GM12878 (cell line): Measurements from ENCODE around the gene F12. TPM values are rescaled to one million over a fixed set of nuclear protein-coding genes. Genes with fewer than 3 reads are reported as not detected.

ENCODE experiments used
- ATAC-seq: fragments of 200-7000 bp; cut with Tn5 transposase; 3 replicates; pipeline ENCODE4 v1.9.1; 2020; ENCODE audit warnings: mild to moderate bottlenecking, moderate library complexity
- BruUV-seq: library from RNA; stranded (reverse); fragments of 400-500 nt; replicated peaks from 2 replicates; lab custom pipeline; 2021; lab: Mats Ljungman, UMichigan
- CTCF ChIA-PET: fragments of 300-600 bp; sonication (Branson Sonifier 250); formaldehyde crosslinking; extraction: SDS; loops from one replicate; lab custom pipeline; 2021; ENCODE audit warnings: inconsistent platforms; lab: Yijun Ruan, JAX
- POLR2A ChIA-PET: fragments of 350-600 bp; formaldehyde crosslinking; extraction: SDS; loops from one replicate; lab custom pipeline; 2021; ENCODE audit warnings: inconsistent platforms; lab: Charles Lee
- RAD21 ChIA-PET: fragments of 300-600 bp; sonication (Branson Sonifier 250); formaldehyde crosslinking; loops from one replicate; lab custom pipeline; 2023; ENCODE audit warnings: antibody characterized with exemption; ENCODE audit not compliant: unreplicated experiment; lab: Charles Lee
- SMC1A ChIA-PET: fragments of 300-600 bp; sonication (Branson Sonifier 250); formaldehyde crosslinking; loops from one replicate; lab custom pipeline; 2023; ENCODE audit not compliant: unreplicated experiment, uncharacterized antibody; lab: Charles Lee
- DNase-seq: peaks from one replicate; pipeline ENCODE4 v3.0.0-alpha.2; 2011; ENCODE audit warnings: low read depth, low spot score
- FAIRE-seq: peaks from 3 replicates; lab custom pipeline; 2011; peaks lifted over from hg19 to GRCh38; lab: Jason Lieb, UNC
- H2AFZ ChIP-seq: 2 replicates; pipeline ENCODE4 v1.6.0; 2011; ENCODE audit warnings: low read depth, low read length, control low read depth; ENCODE audit not compliant: control insufficient read depth
- H3K27ac ChIP-seq: 2 replicates; pipeline ENCODE4 v1.5.1; 2011; ENCODE audit warnings: control low read depth; ENCODE audit not compliant: control insufficient read depth, insufficient read depth
- H3K27me3 ChIP-seq, 2 experiments: replicated peaks in 1 of 2; 2 replicates each; pipeline versions ENCODE4 v1.6.0 to v1.6.1; 2011; ENCODE audit warnings: low read length in 1 of 2; ENCODE audit not compliant: control insufficient read depth in 2 of 2, insufficient read depth in 2 of 2
- H3K36me3 ChIP-seq, 2 experiments: 2 replicates each; pipeline ENCODE4 v1.5.1; 2011; ENCODE audit warnings: low read length in 1 of 2; ENCODE audit not compliant: control insufficient read depth in 2 of 2, insufficient read depth in 2 of 2
- H3K4me1 ChIP-seq: 2 replicates; pipeline ENCODE4 v1.6.1; 2011; ENCODE audit warnings: mild to moderate bottlenecking, low read length, moderate library complexity, mixed read lengths; ENCODE audit not compliant: control insufficient read depth, insufficient read depth
- H3K4me2 ChIP-seq: 2 replicates; pipeline ENCODE4 v1.6.0; 2011; ENCODE audit warnings: control low read depth; ENCODE audit not compliant: control insufficient read depth, insufficient read depth
- H3K4me3 ChIP-seq: fragments of 200-600 bp; sonication (generic); 2 replicates; pipeline ENCODE4 v1.5.1; 2016
- H3K79me2 ChIP-seq: 2 replicates; pipeline ENCODE4 v1.6.0; 2011; ENCODE audit warnings: low read length; ENCODE audit not compliant: control insufficient read depth, insufficient read depth
- H3K9ac ChIP-seq: 2 replicates; pipeline ENCODE4 v1.8.0; 2011; ENCODE audit warnings: low read length, control low read depth, mixed read lengths; ENCODE audit not compliant: control insufficient read depth, insufficient read depth
- H3K9me3 ChIP-seq: replicated peaks from 3 replicates; pipeline ENCODE4 v1.5.1; 2011; ENCODE audit warnings: mild to moderate bottlenecking, low read length; ENCODE audit not compliant: control insufficient read depth, insufficient read depth
- H4K20me1 ChIP-seq: 2 replicates; pipeline ENCODE4 v1.6.0; 2011; ENCODE audit not compliant: control insufficient read depth, insufficient read depth
- BCL3 ChIP-seq: IDR thresholded peaks from 2 replicates; pipeline ENCODE4 v1.6.1; 2011; ENCODE audit warnings: borderline replicate concordance, low read depth, mild to moderate bottlenecking, moderate library complexity, low read length; ENCODE audit not compliant: insufficient read depth, poor library complexity, severe bottlenecking
- CBX3 ChIP-seq: fragments of 200-600 bp; sonication (generic); IDR thresholded peaks from 2 replicates; pipeline ENCODE4 v1.6.1; 2016; ENCODE audit warnings: low read depth, borderline replicate concordance
- NFYB ChIP-seq: IDR thresholded peaks from 2 replicates; pipeline ENCODE4 v1.6.1; 2011; ENCODE audit warnings: low read depth, mild to moderate bottlenecking, low read length, improper control_type of control experiment, moderate library complexity; ENCODE audit not compliant: insufficient read depth
- POLR2AphosphoS2 ChIP-seq: IDR thresholded peaks from 2 replicates; pipeline ENCODE4 v1.6.1; 2011; ENCODE audit warnings: low read depth, mild to moderate bottlenecking, low read length, improper control_type of control experiment, moderate library complexity
- WGBS: methylation state at CpG from one replicate; pipeline ENCODE4 v1.1.6; 2016; ENCODE audit warnings: low lambda C conversion rate; ENCODE audit not compliant: insufficient replicate concordance, insufficient coverage; ENCODE audit errors: missing lambda C conversion rate; 5-methylcytosine and 5-hydroxymethylcytosine counted together
- in situ Hi-C: fragments of 300-500 bp; cut with MboI; formaldehyde crosslinking; loops from 9 replicates; pipeline ENCODE4 v1.14.3; 2018; ENCODE audit warnings: mixed read lengths
- intact Hi-C: fragments of 100-400 bp; cut with micrococcal nuclease; formaldehyde crosslinking; loops from one replicate; pipeline ENCODE4 v1.14.2; 2022; ENCODE audit not compliant: unreplicated experiment
- polyA plus RNA-seq, 11 experiments: library from polyadenylated mRNA; depleted of rRNA in 4 of 11; unstranded in 6 of 11; stranded (reverse) in 5 of 11; fragments of >200 nt; fragmentation: Nextera tagmentation in 4 of 11; fragmentation: Illumina TruSeq in 1 of 11; extraction: Ambion mirVana in 4 of 11; extraction: Trizol in 1 of 11; gene quantifications; 1 replicate in 1 of 11; 2 replicates in 10 of 11; pipeline versions ENCODE4 v1.2.1 to v1.2.3, GENCODE V29; 2011 to 2016; ENCODE audit warnings: inconsistent platforms in 2 of 11, missing spikeins in 2 of 11, low read depth in 1 of 11
- total RNA-seq, 4 experiments: library from RNA; depleted of rRNA in 3 of 4; stranded (reverse); fragments of >200 nt in 3 of 4; fragmentation: Illumina TruSeq in 1 of 4; extraction: Trizol in 1 of 4; gene quantifications; 2 replicates each; pipeline versions ENCODE4 v1.2.1 to v1.2.3, GENCODE V29; 2013 to 2021

F12 gene
- total and polyA plus RNA-seq, 10 of the 15 experiments (the other 5 are each of a cell fraction or from before 2014, with no cell fraction given) = 0.25 to 11.3 (median 5.5) TPM

- RAD21 ChIA-PET = interaction anchor here (0.5 kb wide), 1 partner anchor 351 kb away, joined by 3 read pairs; the partner anchor contains the start of gene FGFR4
- no peaks in the 10 kb centered on the region for H3K27me3 ChIP-seq
- no peak overlapping the region for H3K4me2 ChIP-seq
- TF ChIP-seq BCL3 (no peak), CBX3 (no peak), POLR2AphosphoS2 (no peak), NFYB (peak; percentile 62; the same call in 1 of the 2 replicates)
- TF ChIP-seq, all 136 proteins: peak for 1
- intact Hi-C loops (no loop called here), in situ Hi-C loops (no loop called here)
- FAIRE-seq (no peak), ATAC-seq (no peak), DNase-seq (no peak)
- Histone ChIP-seq H3K36me3 (peaks cover 42 to 55% of the 10 kb centered on the region in 2 experiments), H3K79me2 (peaks cover 4% of the 10 kb centered on the region), H3K9me3 (no peaks in the 10 kb centered on the region), H3K9ac (no peak overlapping the region), H3K4me3 (no peak overlapping the region), H3K27ac (no peak overlapping the region), H2AFZ (no peak overlapping the region), H4K20me1 (no peaks in the 10 kb centered on the region), H3K4me1 (peaks cover 2% of the 10 kb centered on the region)
- 100% methylated on average over 4 of the region's 4 CpGs for WGBS
- ChIA-PET POLR2A (interaction anchor here (1.3 to 2.4 kb wide), 4 partner anchors 8 to 11 kb away, joined by 3 to 7 read pairs (median 6); partner anchors contain the start of gene GRK6), CTCF (interaction anchor here (1.7 kb wide), 1 partner anchor 34 kb away, joined by 8 read pairs; no protein-coding TSS in a partner anchor), SMC1A (interaction anchor here (0.9 to 2.0 kb wide), 4 partner anchors 9 to 65 kb away, joined by 3 to 6 read pairs (median 4); partner anchors contain the start of gene PRR7)
- BruUV-seq = no TSS peak
These were observed 28.3 kb upstream of the F12 start for GRCh38 chr5:177437623-177438022.
